Progenitor cell of endocrine pancreas (in vitro differentiated cells): Measurements from ENCODE around the gene CADM1. TPM values are rescaled to one million over a fixed set of nuclear protein-coding genes. Genes with fewer than 3 reads are reported as not detected.

Source experiments
- DNase-seq: peaks from one replicate; pipeline ENCODE4 v3.0.0; 2021; ENCODE audit warnings: low spot score; ENCODE audit not compliant: unreplicated experiment
- H3K27ac Mint-ChIP-seq: 2 replicates; pipeline ENCODE4 v1.8.0; 2021; ENCODE audit warnings: mild to moderate bottlenecking, moderate library complexity, mixed read lengths
- H3K27me3 Mint-ChIP-seq: 2 replicates; pipeline ENCODE4 v1.8.0; 2021; ENCODE audit warnings: mixed read lengths
- H3K36me3 Mint-ChIP-seq: 2 replicates; pipeline ENCODE4 v1.8.0; 2022; ENCODE audit warnings: mixed read lengths; ENCODE audit not compliant: insufficient read depth
- H3K4me1 Mint-ChIP-seq: 2 replicates; pipeline ENCODE4 v1.8.0; 2021; ENCODE audit warnings: low read depth, mixed read lengths
- H3K4me3 Mint-ChIP-seq: 2 replicates; pipeline ENCODE4 v1.8.0; 2021; ENCODE audit warnings: low read depth, mild to moderate bottlenecking, moderate library complexity, mixed read lengths
- H3K9me3 Mint-ChIP-seq: 2 replicates; pipeline ENCODE4 v1.8.0; 2021; ENCODE audit warnings: low read depth, mixed read lengths
- CTCF ChIP-seq: fragments of 200-600 bp; sonication (generic); IDR thresholded peaks from one replicate; pipeline ENCODE4 v1.5.0; 2021; ENCODE audit warnings: antibody characterized with exemption, mild to moderate bottlenecking; ENCODE audit not compliant: unreplicated experiment
- total RNA-seq: library from RNA; stranded (reverse); gene quantifications from 2 replicates; pipeline ENCODE4 v1.2.1, GENCODE V29; 2021

The CADM1 gene
- total RNA-seq, 1 donor from 2014 or later: 147 TPM

- no peak for TF ChIP-seq CTCF
- Mint-ChIP-seq H3K27me3 (no peaks in the 10 kb centered on the region), H3K4me3 (no peak overlapping the region), H3K9me3 (no peaks in the 10 kb centered on the region), H3K36me3 (peaks cover 1% of the 10 kb centered on the region), H3K27ac (no peak overlapping the region), H3K4me1 (peaks cover 2% of the 10 kb centered on the region)
- DNase-seq: no peak
Observed at GRCh38 chr11:115455613-115456012, 48.6 kb downstream of the CADM1 start.

- Mint-ChIP-seq H3K27ac (no peak overlapping the region), H3K4me3 (no peak overlapping the region), H3K9me3 (no peaks in the 10 kb centered on the region), H3K4me1 (peaks cover 2% of the 10 kb centered on the region), H3K36me3 (peaks cover 1% of the 10 kb centered on the region), H3K27me3 (no peaks in the 10 kb centered on the region)
- no peak for TF ChIP-seq CTCF
- no peak for DNase-seq
Observed at GRCh38 chr11:115454525-115454924, 49.7 kb downstream of the CADM1 start.

- Mint-ChIP-seq H3K9me3 (no peaks in the 10 kb centered on the region), H3K4me3 (no peak overlapping the region), H3K4me1 (peaks cover 2% of the 10 kb centered on the region), H3K27ac (no peak overlapping the region), H3K27me3 (no peaks in the 10 kb centered on the region), H3K36me3 (peaks cover 1% of the 10 kb centered on the region)
- TF ChIP-seq CTCF: no peak
- no peak for DNase-seq
Observed at GRCh38 chr11:115453693-115454490, 50.3 kb downstream of the CADM1 start.

- Mint-ChIP-seq H3K36me3 (peaks cover 7% of the 10 kb centered on the region), H3K4me1 (peaks cover 2% of the 10 kb centered on the region), H3K4me3 (no peak overlapping the region), H3K9me3 (peaks cover 4% of the 10 kb centered on the region), H3K27me3 (no peaks in the 10 kb centered on the region), H3K27ac (no peak overlapping the region)
- no peak for DNase-seq
- no peak for TF ChIP-seq CTCF
Observed at GRCh38 chr11:115452241-115452640, 52.0 kb downstream of the CADM1 start.

- Mint-ChIP-seq H3K36me3 (peaks cover 18% of the 10 kb centered on the region), H3K4me1 (peaks cover 2% of the 10 kb centered on the region), H3K27ac (no peak overlapping the region), H3K9me3 (peaks cover 4% of the 10 kb centered on the region), H3K4me3 (no peak overlapping the region), H3K27me3 (no peaks in the 10 kb centered on the region)
- no peak for TF ChIP-seq CTCF
- no peak for DNase-seq
Observed at GRCh38 chr11:115450519-115450918, 53.7 kb downstream of the CADM1 start.
